Measurements from ENCODE around the gene SORCS2.

SORCS2 gene

GRCh38 chr4:7301126-7301785, 108.9 kb downstream of the SORCS2 start:
- H3K9me3 ChIP-seq (ENCODE audit: control insufficient read depth, low read length): no peaks in the 10 kb centered on the region

GRCh38 chr4:7301846-7302630, 109.7 kb downstream of the SORCS2 start:
- 89% methylated on average over 20 of the region's 20 CpGs for WGBS
- H3K4ac ChIP-seq (ENCODE audit: low read depth in 1 of 2, low read length in 2 of 2): no peak overlapping the region
- H2BK15ac ChIP-seq (ENCODE audit: low read depth, poor library complexity, severe bottlenecking): no peak overlapping the region

More at GRCh38 chr4:7301126-7301785, 108.9 kb downstream of the SORCS2 start:
- Histone ChIP-seq H3K14ac (ENCODE audit: low read length in 2 of 2) (no peak overlapping the region), H3K79me1 (replicated peaks; ENCODE audit: low read length, poor library complexity, severe bottlenecking) (no peaks in the 10 kb centered on the region), H2BK5ac (ENCODE audit: low read depth, low read length, poor library complexity, severe bottlenecking) (no peak overlapping the region), H2BK12ac (ENCODE audit: low read length in 2 of 2) (no peak overlapping the region), H3K23ac (ENCODE audit: low read length in 2 of 2) (no peak overlapping the region), H3K4me1 (ENCODE audit: control insufficient read depth, insufficient read depth, low read depth, low read length) (peaks cover 7% of the 10 kb centered on the region), H2BK120ac (ENCODE audit: low read depth, low read length) (no peak overlapping the region), H4K8ac (ENCODE audit: low read length) (no peak overlapping the region), H4K91ac (ENCODE audit: low read length) (no peak overlapping the region), H3K4me3 (ENCODE audit: insufficient read depth in 1 of 2, low read depth in 1 of 2, low read length in 2 of 2) (no peak overlapping the region), H2AK5ac (ENCODE audit: low read length, severe bottlenecking) (no peak overlapping the region), H3K4me2 (ENCODE audit: low read length, poor library complexity, severe bottlenecking) (no peak overlapping the region), H3K9ac (ENCODE audit: low read length) (no peak overlapping the region), H3K27me3 (ENCODE audit: control insufficient read depth in 1 of 2, insufficient read depth in 1 of 2, low read length in 2 of 2) (peaks cover 48 to 50% of the 10 kb centered on the region in 2 experiments), H3K27ac (ENCODE audit: low read length, poor library complexity, severe bottlenecking) (no peak overlapping the region), H2BK15ac (ENCODE audit: low read depth, poor library complexity, severe bottlenecking) (no peak overlapping the region), H2AFZ (ENCODE audit: low read depth, low read length) (no peak overlapping the region), H3K4ac (ENCODE audit: low read depth in 1 of 2, low read length in 2 of 2) (no peak overlapping the region), H3K36me3 (ENCODE audit: control insufficient read depth in 1 of 2, insufficient read depth in 2 of 2, low read depth in 1 of 2, low read length in 2 of 2) (no peaks in the 10 kb centered on the region), H3K18ac (ENCODE audit: low read depth in 1 of 2, low read length in 2 of 2) (no peak overlapping the region)
- DNase-seq: no peak
- WGBS: 80% methylated on average over 17 of the region's 17 CpGs

GRCh38 chr4:7302781-7303404, 110.6 kb downstream of the SORCS2 start:
- Histone ChIP-seq H2AK5ac (ENCODE audit: low read length, severe bottlenecking) (no peak overlapping the region), H4K8ac (ENCODE audit: low read length) (no peak overlapping the region), H3K27me3 (ENCODE audit: control insufficient read depth in 1 of 2, insufficient read depth in 1 of 2, low read length in 2 of 2) (peaks cover 59 to 67% of the 10 kb centered on the region in 2 experiments), H3K27ac (ENCODE audit: low read length, poor library complexity, severe bottlenecking) (no peak overlapping the region), H2BK12ac (ENCODE audit: low read length in 2 of 2) (no peak overlapping the region), H2AFZ (ENCODE audit: low read depth, low read length) (no peak overlapping the region), H3K79me1 (replicated peaks; ENCODE audit: low read length, poor library complexity, severe bottlenecking) (no peaks in the 10 kb centered on the region), H3K4me3 (ENCODE audit: insufficient read depth in 1 of 2, low read depth in 1 of 2, low read length in 2 of 2) (no peak overlapping the region), H3K23ac (ENCODE audit: low read length in 2 of 2) (no peak overlapping the region), H3K9ac (ENCODE audit: low read length) (no peak overlapping the region), H2BK5ac (ENCODE audit: low read depth, low read length, poor library complexity, severe bottlenecking) (no peak overlapping the region), H2BK120ac (ENCODE audit: low read depth, low read length) (no peak overlapping the region), H2BK15ac (ENCODE audit: low read depth, poor library complexity, severe bottlenecking) (no peak overlapping the region), H3K4me1 (ENCODE audit: control insufficient read depth, insufficient read depth, low read depth, low read length) (peaks cover 1% of the 10 kb centered on the region), H3K14ac (ENCODE audit: low read length in 2 of 2) (no peak overlapping the region), H3K36me3 (ENCODE audit: control insufficient read depth in 1 of 2, insufficient read depth in 2 of 2, low read depth in 1 of 2, low read length in 2 of 2) (no peaks in the 10 kb centered on the region), H3K9me3 (ENCODE audit: control insufficient read depth, low read length) (no peaks in the 10 kb centered on the region), H3K4ac (ENCODE audit: low read depth in 1 of 2, low read length in 2 of 2) (no peak overlapping the region), H3K18ac (ENCODE audit: low read depth in 1 of 2, low read length in 2 of 2) (no peak overlapping the region), H4K91ac (ENCODE audit: low read length) (no peak overlapping the region), H3K4me2 (ENCODE audit: low read length, poor library complexity, severe bottlenecking) (no peak overlapping the region)
- WGBS: 80% methylated on average over 17 of the region's 22 CpGs
- DNase-seq: no peak

More at GRCh38 chr4:7301846-7302630, 109.7 kb downstream of the SORCS2 start:
- Histone ChIP-seq H3K18ac (ENCODE audit: low read depth in 1 of 2, low read length in 2 of 2) (no peak overlapping the region), H4K8ac (ENCODE audit: low read length) (no peak overlapping the region), H3K27ac (ENCODE audit: low read length, poor library complexity, severe bottlenecking) (no peak overlapping the region), H3K23ac (ENCODE audit: low read length in 2 of 2) (no peak overlapping the region), H3K79me1 (replicated peaks; ENCODE audit: low read length, poor library complexity, severe bottlenecking) (no peaks in the 10 kb centered on the region), H2AFZ (ENCODE audit: low read depth, low read length) (no peak overlapping the region), H3K14ac (ENCODE audit: low read length in 2 of 2) (no peak overlapping the region), H2BK5ac (ENCODE audit: low read depth, low read length, poor library complexity, severe bottlenecking) (no peak overlapping the region), H3K9me3 (ENCODE audit: control insufficient read depth, low read length) (no peaks in the 10 kb centered on the region), H3K4me2 (ENCODE audit: low read length, poor library complexity, severe bottlenecking) (no peak overlapping the region), H2AK5ac (ENCODE audit: low read length, severe bottlenecking) (no peak overlapping the region), H3K36me3 (ENCODE audit: control insufficient read depth in 1 of 2, insufficient read depth in 2 of 2, low read depth in 1 of 2, low read length in 2 of 2) (no peaks in the 10 kb centered on the region), H3K27me3 (ENCODE audit: control insufficient read depth in 1 of 2, insufficient read depth in 1 of 2, low read length in 2 of 2) (peaks cover 56 to 58% of the 10 kb centered on the region in 2 experiments), H3K9ac (ENCODE audit: low read length) (no peak overlapping the region), H2BK12ac (ENCODE audit: low read length in 2 of 2) (no peak overlapping the region), H4K91ac (ENCODE audit: low read length) (no peak overlapping the region), H2BK120ac (ENCODE audit: low read depth, low read length) (no peak overlapping the region), H3K4me3 (ENCODE audit: insufficient read depth in 1 of 2, low read depth in 1 of 2, low read length in 2 of 2) (no peak overlapping the region), H3K4me1 (ENCODE audit: control insufficient read depth, insufficient read depth, low read depth, low read length) (peaks cover 3% of the 10 kb centered on the region)
- no peak for DNase-seq

DNA sequence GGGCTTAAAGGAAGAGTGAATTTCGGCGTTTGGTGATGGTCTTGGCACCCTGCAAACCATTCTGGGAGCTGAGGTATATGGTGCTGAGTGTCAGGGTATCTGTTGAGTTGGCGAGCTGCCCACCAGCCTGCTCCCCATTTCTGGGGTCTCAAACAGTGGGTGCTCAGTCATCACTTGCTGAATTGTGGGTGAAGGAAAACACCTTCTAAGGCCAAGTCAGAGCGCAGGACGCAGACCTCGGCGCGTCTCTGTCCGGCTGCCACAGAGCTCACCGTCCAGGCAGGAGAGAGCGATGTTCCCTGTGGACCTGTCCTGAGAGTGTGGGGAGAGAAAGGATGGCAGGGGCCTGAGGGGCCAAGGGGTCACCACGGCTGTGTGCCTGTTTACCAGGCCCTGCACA, 111.2 kb downstream of the SORCS2 start:
- no peaks in the 10 kb centered on the region for H3K79me1 ChIP-seq (replicated peaks; ENCODE audit: low read length, poor library complexity, severe bottlenecking)
- no peak overlapping the region for H3K14ac ChIP-seq (ENCODE audit: low read length in 2 of 2)
- no peak overlapping the region for H3K18ac ChIP-seq (ENCODE audit: low read depth in 1 of 2, low read length in 2 of 2)
- no peak overlapping the region for H2AK5ac ChIP-seq (ENCODE audit: low read length, severe bottlenecking)
- H3K27me3 ChIP-seq (ENCODE audit: control insufficient read depth in 1 of 2, insufficient read depth in 1 of 2, low read length in 2 of 2): peaks cover 60 to 71% of the 10 kb centered on the region in 2 experiments
- no peak overlapping the region for H4K8ac ChIP-seq (ENCODE audit: low read length)
- no peak overlapping the region for H2BK5ac ChIP-seq (ENCODE audit: low read depth, low read length, poor library complexity, severe bottlenecking)
- H3K9ac ChIP-seq (ENCODE audit: low read length): no peak overlapping the region
- no peak overlapping the region for H2BK120ac ChIP-seq (ENCODE audit: low read depth, low read length)
- no peaks in the 10 kb centered on the region for H3K36me3 ChIP-seq (ENCODE audit: control insufficient read depth in 1 of 2, insufficient read depth in 2 of 2, low read depth in 1 of 2, low read length in 2 of 2)
- no peak overlapping the region for H3K4me2 ChIP-seq (ENCODE audit: low read length, poor library complexity, severe bottlenecking)
- no peak overlapping the region for H3K4me3 ChIP-seq (ENCODE audit: insufficient read depth in 1 of 2, low read depth in 1 of 2, low read length in 2 of 2)
- no peak for DNase-seq
- no peak overlapping the region for H4K91ac ChIP-seq (ENCODE audit: low read length)
- no peak overlapping the region for H3K27ac ChIP-seq (ENCODE audit: low read length, poor library complexity, severe bottlenecking)
- 88% methylated on average over 12 of the region's 12 CpGs for WGBS
- H2AFZ ChIP-seq (ENCODE audit: low read depth, low read length): no peak overlapping the region
- no peaks in the 10 kb centered on the region for H3K9me3 ChIP-seq (ENCODE audit: control insufficient read depth, low read length)
- no peak overlapping the region for H3K23ac ChIP-seq (ENCODE audit: low read length in 2 of 2)
- H3K4me1 ChIP-seq (ENCODE audit: control insufficient read depth, insufficient read depth, low read depth, low read length): peaks cover 1% of the 10 kb centered on the region
- no peak overlapping the region for H2BK12ac ChIP-seq (ENCODE audit: low read length in 2 of 2)
- no peak overlapping the region for H3K4ac ChIP-seq (ENCODE audit: low read depth in 1 of 2, low read length in 2 of 2)
- H2BK15ac ChIP-seq (ENCODE audit: low read depth, poor library complexity, severe bottlenecking): no peak overlapping the region

Measured in mesenchymal stem cell (in vitro differentiated cells and primary cell).